ENCODE results near the gene LINC01488.

Gene LINC01488

DNA sequence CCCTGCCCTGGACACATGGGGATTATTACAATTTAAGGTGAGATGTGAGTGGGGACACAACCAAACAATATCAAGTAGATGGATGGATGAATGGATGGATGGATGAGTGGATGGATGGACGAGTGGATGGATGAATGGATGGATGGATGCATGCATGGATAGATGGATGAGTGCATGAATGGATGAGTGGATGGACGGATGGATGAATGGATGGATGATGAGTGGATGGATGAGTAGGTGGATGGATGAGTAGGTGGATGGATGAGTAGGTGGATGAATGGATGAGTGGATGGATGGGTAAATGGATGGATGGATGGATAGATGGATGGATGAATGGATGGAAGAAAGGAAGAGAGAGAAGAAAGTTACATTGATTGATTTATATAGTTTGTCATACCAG lies 859 bp downstream of the LINC01488 start:
- no peak for DNase-seq

DNA sequence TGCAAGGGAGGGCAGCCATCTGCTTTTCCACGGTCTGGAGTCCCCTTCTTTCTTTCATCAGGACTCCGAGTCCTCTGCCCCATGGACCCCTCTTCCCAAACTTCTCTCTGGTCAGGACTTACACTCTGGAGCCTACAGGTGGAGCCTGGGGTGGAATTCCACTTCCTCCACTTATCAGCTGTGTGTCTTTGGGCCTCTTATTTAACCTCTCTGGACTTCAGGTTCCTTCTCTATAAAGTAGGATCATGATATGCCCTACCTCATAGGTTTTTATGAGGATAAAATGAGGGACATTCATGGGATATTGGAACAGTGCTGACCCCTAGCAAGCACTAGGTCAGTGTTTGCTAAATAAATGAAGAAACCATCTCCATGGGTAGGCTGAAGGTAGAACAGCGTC lies 1.7 kb downstream of the LINC01488 start:
- no peak for DNase-seq

DNA sequence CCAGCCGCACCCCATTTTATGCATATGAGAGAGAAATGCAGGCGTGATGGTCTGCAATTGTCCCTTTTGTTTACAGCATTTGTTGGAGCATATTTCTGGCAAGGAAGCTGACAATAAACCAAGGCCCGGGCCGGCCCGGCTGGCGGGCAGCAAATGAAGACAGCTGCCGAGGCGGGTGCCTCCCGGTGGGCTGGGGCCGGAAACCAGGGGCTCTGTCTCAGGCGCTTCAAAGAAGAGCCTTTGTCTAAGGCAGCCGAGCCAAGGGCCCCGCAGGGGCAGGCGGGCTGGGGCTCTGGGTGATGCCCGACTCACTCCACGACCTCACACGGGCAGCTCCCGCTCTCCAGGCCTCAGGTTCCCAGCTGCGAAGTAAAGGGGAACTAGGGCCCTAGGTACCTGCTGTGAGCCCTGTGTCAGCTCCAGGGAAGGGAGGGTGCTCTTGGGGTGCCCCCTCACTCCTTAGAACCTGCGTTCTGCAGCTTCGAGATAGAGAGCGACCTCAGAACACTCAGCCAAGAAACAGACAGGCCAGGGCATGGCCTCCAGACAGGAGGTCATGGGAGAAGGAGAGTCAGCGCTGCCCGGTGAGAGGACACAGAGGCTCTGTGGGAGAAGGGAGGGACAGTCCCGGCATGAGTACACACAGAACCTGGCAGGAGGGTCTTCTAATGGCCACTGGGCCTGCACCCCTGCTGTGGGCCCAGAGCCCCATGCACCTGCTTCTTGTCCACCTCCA lies 2.4 kb downstream of the LINC01488 start:
- DNase-seq = no peak

DNA sequence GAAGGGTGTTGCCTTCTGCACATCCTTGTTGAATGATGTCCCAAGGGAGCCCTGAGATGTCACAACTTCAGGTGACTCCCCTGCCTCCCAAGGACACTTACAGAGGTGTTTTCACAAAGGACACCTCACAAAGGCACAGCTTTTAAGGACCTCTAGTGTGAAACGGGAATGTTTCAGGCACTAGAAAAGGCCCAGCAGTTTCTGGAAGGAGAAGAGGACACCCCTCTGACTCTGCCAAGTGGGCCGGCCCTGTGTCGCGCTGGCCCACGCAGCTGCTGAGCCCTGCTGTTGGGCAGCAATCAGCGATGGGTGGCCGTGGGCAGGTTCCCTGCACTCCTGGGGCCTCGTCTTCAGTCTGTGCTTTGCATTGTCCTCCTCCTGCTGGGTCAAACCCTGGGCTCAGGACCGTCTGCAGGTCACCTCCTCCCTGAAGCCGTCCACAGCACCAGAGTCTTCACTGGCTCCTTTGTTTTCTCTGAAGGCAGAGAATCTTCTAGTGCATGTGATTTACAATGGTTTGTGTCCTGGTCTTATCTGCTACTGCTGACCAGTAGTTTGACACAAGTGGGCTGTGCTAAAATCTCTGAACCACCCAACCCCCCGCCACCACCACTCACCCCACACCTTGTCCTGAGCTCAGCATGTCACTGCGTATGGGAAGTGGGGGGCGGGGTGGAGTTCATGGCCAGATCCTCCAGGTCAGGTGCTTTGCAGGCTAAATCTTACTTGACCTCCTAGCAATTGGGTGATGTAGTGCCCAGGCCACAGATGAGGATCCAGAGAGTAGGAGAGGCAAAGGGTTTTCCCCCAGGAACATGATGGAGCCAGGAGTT lies 3.2 kb downstream of the LINC01488 start:
- no peak for DNase-seq

DNA sequence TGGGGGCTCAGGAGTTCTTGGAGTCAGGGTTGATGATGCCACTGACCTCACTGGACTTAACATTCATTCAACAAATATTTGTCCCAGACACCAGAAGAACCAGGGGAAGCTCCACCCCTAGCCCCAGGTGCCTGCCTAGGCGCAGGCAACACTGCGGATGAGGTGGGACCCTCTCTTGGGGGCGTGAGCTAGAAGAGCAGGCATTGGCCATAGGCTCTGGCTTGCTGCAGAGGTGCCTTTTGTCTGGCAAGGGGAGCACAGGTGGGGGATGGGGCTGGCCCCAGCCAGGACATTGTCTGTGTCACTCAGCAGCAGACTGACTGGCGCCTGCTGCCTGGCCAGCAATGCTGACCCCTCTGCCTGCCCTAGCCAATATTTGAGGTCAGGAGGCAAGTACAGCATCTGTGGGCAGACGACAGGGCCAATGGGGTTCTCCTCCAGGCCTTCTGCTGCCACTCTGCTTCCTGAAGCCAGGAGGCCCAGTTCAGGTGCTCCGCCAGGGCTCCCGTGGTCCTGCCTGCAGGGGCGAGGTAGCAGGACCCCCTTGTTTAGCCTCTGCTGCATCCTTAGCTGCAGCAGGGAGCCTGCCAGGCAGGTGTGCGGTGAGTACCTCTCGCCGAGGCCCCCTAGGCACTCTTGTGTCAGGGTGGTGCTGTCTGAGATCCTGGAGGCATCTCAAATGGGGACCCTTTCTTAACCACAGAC lies 4.0 kb downstream of the LINC01488 start:
- DNase-seq = no peak

DNA sequence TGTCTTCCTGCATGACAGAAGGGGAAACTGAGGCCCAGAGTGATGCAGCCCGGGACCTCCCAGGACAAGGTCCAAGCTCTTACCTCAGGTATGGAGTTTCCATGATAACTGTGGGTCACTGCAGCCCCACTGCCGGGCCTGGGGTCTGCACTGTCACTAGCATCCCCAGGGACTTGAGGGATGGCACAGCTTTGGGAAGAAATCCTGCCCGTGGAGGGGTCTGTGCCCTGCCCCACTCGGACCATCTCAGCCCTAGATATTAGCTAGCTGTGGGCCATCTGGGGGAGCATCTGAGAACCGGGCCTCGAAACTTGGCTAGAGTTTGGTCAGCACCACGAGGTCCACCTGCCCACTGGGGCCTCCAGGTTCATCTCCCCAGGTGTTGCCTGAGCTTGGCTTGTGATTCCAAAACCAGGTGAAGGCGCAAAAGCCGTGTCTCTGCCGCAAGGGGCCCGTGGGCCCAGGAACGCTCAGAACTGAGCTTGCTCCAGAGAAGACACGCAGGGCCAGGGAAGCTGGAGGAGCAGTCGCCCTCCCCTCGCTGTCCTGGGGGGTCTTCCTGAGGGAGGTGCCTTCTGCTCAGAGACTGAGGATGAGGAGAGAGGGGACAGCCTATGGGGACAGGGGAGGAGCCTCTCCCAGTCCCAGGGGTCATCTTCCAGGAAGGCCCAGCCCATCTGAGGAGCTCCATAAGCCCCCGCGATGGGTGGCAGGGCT lies 4.8 kb downstream of the LINC01488 start:
- DNase-seq = no peak

DNA sequence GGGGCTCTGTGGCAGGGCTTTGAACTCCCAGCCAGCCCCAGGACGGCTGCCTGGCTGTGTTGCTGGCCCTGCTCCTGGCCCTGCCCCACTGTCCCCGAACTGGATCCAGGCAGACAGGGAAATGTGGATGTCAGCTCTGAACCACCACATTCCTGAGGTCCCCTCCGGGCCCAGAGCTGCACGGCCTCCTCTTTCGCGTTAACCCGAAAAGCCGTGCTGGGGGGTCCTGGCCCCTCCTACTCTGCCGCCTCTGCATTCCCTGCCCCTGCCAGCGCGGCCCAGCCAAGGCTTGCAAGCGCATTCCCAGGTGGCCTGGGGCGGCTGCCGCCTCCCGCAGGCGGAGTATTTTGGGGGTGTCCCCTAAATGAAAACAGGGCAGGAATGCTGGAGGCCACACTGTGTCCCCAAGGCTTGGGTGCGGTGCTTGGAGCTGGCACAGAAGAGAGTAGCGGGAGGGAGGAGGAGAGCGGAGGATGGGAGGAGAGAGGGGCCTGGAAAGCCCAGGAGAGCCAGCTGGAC lies 5.4 kb downstream of the LINC01488 start:
- DNase-seq = no peak

DNA sequence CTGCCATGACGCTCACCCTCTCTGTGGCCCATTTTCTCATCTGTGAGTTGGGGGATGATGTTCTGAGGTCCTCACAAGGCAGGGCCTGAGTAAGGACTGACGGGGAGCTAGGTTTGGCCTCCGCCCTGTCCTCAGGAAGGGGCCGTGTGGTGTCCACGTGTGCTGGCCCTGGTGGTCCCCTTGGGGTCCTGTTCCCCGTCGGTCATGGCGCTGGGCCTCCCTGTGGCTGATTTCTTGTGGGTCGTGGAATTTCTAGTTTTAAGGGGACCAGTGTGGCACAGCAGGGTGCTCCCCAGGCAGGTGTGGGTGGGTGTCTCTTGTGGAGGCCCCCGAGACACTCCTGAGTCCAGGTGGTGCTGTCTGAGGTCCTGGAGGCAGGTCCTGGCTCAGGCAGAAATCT lies 5.9 kb downstream of the LINC01488 start:
- no peak for DNase-seq

DNA sequence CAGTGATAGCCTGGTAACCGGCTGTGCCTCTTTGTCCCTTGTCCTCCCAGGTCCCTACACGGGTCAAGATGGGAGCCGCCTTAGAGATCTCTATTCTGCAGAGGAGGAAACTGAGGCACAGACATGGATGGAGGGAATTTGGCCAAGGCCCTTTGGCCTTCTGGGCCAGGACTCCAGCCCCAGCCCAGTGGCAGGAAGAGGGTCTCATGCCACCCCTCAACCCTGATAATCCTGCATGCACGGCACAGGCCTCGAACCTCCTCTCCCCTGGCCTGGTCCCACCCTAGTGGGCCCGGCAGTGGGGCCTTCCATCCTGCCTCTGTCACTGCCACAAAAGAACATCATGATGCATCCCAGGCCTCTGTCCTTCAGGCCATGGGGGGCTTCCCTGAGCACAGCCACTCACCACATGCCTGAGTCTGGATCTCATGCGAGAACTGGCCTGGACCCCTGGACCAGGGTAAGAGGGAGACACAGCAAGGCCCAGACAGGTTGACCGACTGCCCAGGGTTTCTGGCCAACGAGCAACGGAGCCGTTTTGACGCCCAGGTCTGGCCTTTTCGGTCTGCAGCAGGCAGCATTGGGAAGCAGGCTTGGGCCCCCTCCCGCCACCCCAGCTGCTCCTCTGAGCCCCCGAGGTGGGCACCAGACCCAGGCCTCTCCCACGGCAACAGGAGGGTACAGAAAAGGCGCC lies 6.5 kb downstream of the LINC01488 start:
- no peak for DNase-seq

DNA sequence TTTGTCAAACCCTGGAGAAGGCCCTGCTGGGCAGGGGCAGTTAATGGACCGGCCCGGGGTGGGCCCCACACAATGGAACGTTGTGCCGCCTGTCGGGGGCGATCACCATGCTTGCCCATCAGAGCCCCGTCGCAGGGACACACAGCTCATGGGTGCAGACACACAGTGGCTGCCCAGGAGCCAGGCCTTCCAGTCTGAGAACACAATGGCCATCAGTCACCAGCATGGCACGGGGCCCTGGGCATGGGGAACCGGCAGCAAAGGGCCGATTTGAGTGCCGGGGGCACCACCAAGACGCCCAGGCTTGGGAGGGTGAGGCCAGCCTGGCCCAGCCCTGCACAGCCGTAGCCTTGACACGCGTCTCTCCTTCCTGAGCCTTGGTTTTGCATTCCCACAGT lies 7.1 kb downstream of the LINC01488 start:
- no peak for DNase-seq

DNA sequence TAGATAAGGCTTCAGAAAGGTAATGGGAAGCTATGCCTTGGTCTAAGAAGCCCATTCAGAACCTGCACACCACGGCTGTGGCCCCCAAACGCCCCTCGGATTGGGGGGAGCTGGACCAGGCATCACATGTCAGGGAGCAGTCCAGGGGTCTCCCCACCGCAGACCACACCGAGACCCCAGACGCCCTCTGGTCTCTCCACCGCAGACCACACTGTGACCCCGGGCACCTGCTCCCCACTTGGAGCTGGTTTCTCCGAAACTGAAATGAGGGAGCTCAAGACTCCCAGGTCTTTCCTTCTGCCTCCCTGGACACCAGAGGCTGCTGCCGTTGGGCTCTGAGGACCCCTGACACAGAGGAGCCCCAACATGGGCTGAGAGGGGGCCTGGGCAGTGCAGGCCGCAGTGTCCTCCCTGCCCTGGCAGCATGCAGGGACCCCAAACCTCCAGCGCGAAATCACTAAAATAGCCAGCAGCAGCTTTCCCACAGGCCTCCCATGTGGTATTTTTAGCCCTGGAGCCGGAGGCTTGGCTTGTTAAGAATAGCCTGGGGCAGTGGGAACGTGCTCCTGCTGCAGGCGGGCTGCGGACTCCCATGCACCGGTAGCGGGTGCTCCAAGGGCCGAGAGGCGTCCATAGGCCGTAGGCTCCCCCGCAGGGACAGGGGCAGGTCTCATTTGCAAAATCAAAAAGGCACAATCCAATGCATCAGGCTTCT lies 7.7 kb downstream of the LINC01488 start:
- DNase-seq = no peak

DNA sequence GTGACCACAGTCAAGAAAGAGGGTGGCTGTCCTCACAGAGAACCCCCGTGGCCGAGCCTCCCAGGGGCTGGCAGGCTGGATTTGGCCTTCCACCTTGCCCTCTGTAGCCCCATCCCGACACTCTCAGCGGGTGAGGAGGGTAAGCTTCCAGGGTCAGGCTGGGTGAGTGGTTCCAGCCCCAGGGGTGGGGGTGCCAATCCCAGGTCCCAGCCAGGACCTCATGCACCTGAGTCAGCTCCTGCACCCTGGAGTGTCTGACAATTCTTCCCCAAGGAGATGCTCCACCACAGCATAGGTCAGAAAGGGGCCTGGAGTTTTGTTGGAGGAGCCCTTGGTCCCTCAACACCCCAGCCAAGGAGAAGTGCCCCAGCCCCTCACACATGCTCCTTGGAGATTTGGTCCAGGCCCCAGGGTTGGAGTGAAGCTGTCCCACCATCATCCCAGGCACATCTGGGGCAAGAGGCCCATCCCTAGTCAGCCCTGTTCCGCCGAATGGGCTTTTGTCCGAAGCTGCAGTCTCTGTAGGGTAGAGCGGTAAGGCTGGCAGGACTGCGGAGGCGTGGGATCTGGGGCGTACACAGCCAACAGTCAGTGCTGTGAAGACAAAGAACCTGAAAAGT lies 8.4 kb downstream of the LINC01488 start:
- no peak for DNase-seq

DNA sequence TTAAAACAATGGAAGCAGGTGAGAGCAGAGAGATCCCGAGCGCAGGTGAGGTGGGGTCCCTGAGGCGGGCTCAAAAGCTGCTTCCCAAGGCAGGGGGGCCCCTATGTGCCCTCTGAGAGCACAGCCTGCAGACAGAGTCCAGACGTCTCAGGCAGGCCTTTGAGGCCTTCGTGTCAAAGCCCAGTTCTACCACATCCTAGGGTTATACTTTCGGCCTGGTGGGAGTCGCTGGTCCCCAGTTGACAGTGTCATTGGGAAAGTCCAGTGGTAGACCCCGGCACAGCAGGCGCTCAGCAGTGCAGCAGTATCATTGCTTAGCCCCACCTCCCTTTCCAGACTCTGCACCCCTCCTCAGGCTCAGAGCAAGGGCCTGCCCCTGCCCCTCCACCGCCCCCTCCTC lies 9.1 kb downstream of the LINC01488 start:
- DNase-seq = no peak

DNA sequence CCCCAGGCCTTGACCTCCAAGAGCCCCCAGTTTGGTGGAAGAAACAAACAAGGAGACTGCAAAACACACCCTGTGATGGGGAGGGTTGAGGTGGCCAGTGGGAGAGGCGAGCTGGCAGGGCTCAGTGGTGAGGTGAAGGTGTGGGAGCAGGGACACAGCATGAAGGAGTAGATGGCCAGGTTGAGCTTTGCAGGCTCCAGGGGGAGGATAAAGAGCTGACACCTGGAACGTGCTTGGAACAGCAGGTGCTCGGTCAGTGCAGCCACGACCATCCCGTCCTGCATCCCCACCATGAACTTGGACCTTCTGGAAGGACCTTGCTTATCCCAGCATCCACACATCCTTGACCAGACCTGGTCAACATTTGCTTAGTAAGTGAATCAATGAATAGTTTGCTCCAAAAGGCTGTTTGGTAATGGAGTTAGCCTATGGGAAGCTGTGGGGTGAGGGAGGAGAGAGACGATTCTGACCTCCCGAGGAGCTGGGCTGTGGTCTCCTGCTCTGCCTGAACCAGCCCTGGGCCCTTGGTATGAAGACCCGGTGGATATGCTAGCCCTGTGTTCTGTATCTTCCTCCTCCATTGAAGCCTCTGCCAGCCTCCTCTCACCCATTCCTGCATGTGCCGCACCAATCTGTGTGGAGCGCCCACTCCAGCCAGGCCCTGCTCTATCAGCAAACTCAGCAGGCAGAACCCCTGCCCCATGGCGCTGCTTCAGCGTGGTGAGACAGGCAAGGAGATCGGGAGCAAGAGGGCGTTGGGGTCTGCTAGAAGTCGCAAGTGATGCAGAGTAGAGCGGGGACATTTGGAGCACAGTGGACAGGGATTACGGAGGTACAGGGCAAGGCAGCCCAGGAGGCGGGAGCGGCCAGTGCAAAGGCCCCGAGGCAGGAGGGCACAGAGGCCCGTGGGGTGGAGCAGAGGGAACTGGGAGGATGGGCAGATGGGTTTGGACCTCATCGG lies 9.9 kb downstream of the LINC01488 start:
- no peak for DNase-seq

DNA sequence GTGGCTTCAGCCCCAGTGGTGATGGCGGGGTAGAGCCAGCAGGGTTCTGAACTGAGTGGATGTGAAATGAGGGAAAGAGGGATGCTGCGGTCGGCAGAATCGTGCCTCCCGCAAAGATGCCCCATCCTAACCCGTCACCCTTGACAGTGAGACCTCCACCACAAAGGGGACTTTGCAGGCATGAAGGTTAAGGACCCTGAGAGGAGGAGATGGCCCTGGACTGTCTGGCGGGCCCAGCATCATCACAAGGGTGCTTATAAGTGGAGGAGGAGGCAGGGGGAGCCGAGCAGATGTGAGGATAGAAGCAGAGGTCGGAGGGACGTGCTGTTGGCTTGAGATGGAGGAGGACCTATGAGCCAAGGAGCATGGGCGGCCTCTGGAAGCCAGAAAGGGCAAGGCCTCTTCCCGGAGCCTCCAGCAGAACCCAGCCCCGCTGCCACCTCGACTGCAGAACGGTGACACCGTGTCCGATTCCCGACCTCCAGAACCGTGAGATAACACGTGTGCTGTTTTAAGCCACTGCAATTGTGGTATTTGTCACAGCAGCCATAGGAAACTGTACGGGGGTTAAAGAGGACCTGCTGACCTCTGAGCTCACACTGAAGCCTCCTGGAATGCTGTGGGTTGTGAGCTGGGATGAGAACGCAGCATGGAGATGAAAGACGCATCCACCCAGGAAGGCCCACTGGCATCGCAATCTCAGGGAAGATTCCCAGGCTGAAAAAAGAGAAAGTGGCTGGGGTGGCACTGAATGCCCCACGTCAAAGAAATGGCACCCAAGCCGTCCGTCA lies 10.9 kb downstream of the LINC01488 start:
- no peak for DNase-seq

DNA sequence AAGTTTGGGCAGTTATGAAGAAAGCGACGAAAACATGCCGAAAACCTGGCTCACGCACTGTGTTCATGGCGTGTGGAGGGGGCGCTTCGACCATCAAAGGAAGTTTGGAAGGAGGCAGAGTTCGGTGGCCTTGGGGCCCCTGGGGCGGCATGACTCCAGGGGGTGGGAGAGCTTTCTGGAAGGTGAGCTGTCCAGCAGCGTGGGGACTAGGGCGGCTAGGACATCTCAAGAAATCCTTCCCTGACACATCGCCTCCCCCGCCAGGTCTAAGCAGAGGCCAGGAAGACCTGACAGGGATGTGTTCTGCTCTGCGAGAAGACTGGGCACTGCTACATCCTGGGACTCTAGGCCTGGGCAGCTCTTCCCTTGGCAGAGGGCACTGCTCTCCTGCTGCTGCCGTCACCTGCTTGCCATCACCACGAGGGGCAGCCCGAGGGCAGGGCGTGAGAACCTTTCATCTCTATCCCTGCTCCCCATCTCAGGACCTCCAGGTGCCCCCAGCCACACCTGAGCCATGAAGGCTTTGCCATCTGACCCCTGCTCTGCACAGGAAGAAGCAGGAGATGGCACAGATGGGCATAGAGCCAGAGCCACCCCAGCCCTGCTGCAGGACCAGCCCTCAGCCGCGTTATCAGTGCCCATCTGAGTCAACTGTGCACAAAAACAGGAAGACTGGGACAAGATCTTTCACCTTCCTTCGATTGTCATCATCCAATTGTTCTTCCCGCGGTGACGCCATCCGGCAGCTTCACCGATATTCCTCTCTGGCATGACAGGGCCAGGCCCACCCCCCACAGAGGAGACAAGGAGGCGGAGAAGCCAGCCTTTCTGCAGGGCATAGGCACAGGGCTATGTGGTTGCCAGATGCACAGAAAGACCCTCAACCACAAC lies 12.7 kb downstream of the LINC01488 start:
- DNase-seq = peak; percentile 26

DNA sequence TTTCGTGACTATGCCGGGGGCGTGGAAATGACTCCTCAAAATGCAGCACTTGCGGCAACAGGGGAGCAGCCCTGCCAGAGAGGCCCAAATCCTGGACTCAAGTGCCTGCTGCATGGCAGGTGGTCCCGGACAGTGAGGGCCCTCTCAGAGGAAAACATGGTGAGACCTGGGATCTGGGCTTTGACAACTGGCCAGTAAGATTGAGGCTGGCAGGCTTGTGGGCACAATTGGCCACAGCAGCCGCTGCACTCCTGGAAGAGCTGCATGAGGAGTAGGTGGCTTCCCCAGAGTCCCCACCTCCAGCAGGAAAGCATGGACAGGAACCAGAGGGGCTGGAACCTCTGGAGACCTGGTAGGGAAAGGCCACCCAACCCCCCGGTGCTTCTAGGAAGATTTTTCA lies 13.4 kb downstream of the LINC01488 start:
- DNase-seq = no peak

Measured in RPMI8226 (cell line).